IMR-90 (cell line): ENCODE measurements around the gene TAGLN3. TPM values are rescaled to one million over a fixed set of nuclear protein-coding genes. Genes with fewer than 3 reads are reported as not detected.

Experiments used
- ATAC-seq: fragments of 200-7000 bp; cut with Tn5 transposase; 2 replicates; pipeline ENCODE4 v1.9.1; 2020; ENCODE audit warnings: low read depth, mild to moderate bottlenecking, moderate library complexity
- BruUV-seq: library from RNA; stranded (reverse); fragments of 400-500 nt; replicated peaks from 2 replicates; lab custom pipeline; 2021; lab: Mats Ljungman, UMichigan
- CTCF ChIA-PET: fragments of 300-600 bp; formaldehyde crosslinking; extraction: SDS; loops from one replicate; lab custom pipeline; 2021; ENCODE audit warnings: antibody characterized with exemption; lab: Yijun Ruan, JAX
- POLR2A ChIA-PET: fragments of 300-600 bp; sonication (Branson Sonifier 250); formaldehyde crosslinking; loops from one replicate; lab custom pipeline; 2022; ENCODE audit warnings: antibody characterized with exemption; ENCODE audit not compliant: unreplicated experiment; lab: Charles Lee
- DNase-seq: peaks from one replicate; pipeline ENCODE4 v3.0.0; 2013
- H2AFZ ChIP-seq: replicated peaks from 2 replicates; pipeline ENCODE3; 2013; ENCODE audit warnings: low read length, mild to moderate bottlenecking; ENCODE audit not compliant: poor library complexity
- H2AK5ac ChIP-seq: 2 replicates; pipeline ENCODE4 v1.6.1; 2013; ENCODE audit warnings: low read depth, low read length, inconsistent platforms
- H2AK9ac ChIP-seq: replicated peaks from 2 replicates; pipeline ENCODE3; 2013; ENCODE audit warnings: mild to moderate bottlenecking, low read depth, low read length, moderate library complexity; ENCODE audit not compliant: poor library complexity
- H2BK120ac ChIP-seq: 2 replicates; pipeline ENCODE4 v1.6.1; 2013; ENCODE audit warnings: low read depth, low read length, inconsistent platforms
- H2BK15ac ChIP-seq: 3 replicates; pipeline ENCODE4 v1.6.1; 2013; ENCODE audit warnings: low read depth, low read length, inconsistent platforms
- H2BK20ac ChIP-seq: 2 replicates; pipeline ENCODE4 v1.6.1; 2013; ENCODE audit warnings: low read depth, mild to moderate bottlenecking, inconsistent platforms, low read length, moderate library complexity
- H2BK5ac ChIP-seq: 2 replicates; pipeline ENCODE4 v1.6.1; 2013; ENCODE audit warnings: mild to moderate bottlenecking, low read depth, low read length, inconsistent platforms; ENCODE audit not compliant: poor library complexity, severe bottlenecking
- H3K14ac ChIP-seq: replicated peaks from 2 replicates; pipeline ENCODE4 v1.6.1; 2013; ENCODE audit warnings: low read depth, low read length, inconsistent platforms
- H3K18ac ChIP-seq: 2 replicates; pipeline ENCODE4 v1.6.1; 2013; ENCODE audit warnings: low read depth, low read length, control low read depth
- H3K23ac ChIP-seq: 2 replicates; pipeline ENCODE4 v1.6.1; 2013; ENCODE audit warnings: low read depth, low read length, inconsistent platforms
- H3K27ac ChIP-seq: 2 replicates; pipeline ENCODE4 v1.5.1; 2013; ENCODE audit warnings: mild to moderate bottlenecking, control low read depth, low read length; ENCODE audit not compliant: insufficient read depth
- H3K27me3 ChIP-seq: 2 replicates; pipeline ENCODE4 v1.6.1; 2013; ENCODE audit warnings: low read length; ENCODE audit not compliant: control insufficient read depth, insufficient read depth
- H3K36me3 ChIP-seq: 2 replicates; pipeline ENCODE4 v1.6.1; 2013; ENCODE audit warnings: low read length, mixed read lengths; ENCODE audit not compliant: control insufficient read depth, insufficient read depth
- H3K4ac ChIP-seq: 2 replicates; pipeline ENCODE4 v1.6.1; 2013; ENCODE audit warnings: low read depth, low read length, inconsistent platforms
- H3K4me1 ChIP-seq: 2 replicates; pipeline ENCODE4 v1.6.1; 2013; ENCODE audit warnings: low read length, mixed read lengths; ENCODE audit not compliant: control insufficient read depth, insufficient read depth
- H3K4me2 ChIP-seq: 2 replicates; pipeline ENCODE4 v1.6.1; 2013; ENCODE audit warnings: low read depth, mild to moderate bottlenecking, control low read depth, low read length, moderate library complexity
- H3K4me3 ChIP-seq: 2 replicates; pipeline ENCODE4 v1.5.1; 2013; ENCODE audit warnings: low read depth, mild to moderate bottlenecking, control low read depth, low read length, moderate library complexity; ENCODE audit not compliant: insufficient read depth
- H3K56ac ChIP-seq: 2 replicates; pipeline ENCODE4 v1.6.1; 2013; ENCODE audit warnings: low read length, inconsistent platforms; ENCODE audit not compliant: insufficient read depth; ENCODE audit errors: extremely low read depth
- H3K79me1 ChIP-seq, 2 experiments: 2 replicates each; pipeline ENCODE4 v1.6.1; 2013; ENCODE audit warnings: low read length in 2 of 2, inconsistent platforms in 1 of 2, low read depth in 1 of 2
- H3K9ac ChIP-seq: 2 replicates; pipeline ENCODE4 v1.6.1; 2013; ENCODE audit warnings: low read depth, low read length, control low read depth
- H3K9me1 ChIP-seq: 2 replicates; pipeline ENCODE4 v1.6.1; 2013; ENCODE audit warnings: low read length, inconsistent platforms; ENCODE audit not compliant: insufficient read depth
- H3K9me3 ChIP-seq: 2 replicates; pipeline ENCODE4 v1.6.1; 2013; ENCODE audit warnings: low read length; ENCODE audit not compliant: control insufficient read depth, insufficient read depth
- H4K20me1 ChIP-seq: 2 replicates; pipeline ENCODE4 v1.6.1; 2013; ENCODE audit warnings: low read length, inconsistent platforms; ENCODE audit not compliant: insufficient read depth
- H4K5ac ChIP-seq: 2 replicates; pipeline ENCODE4 v1.6.1; 2013; ENCODE audit warnings: mild to moderate bottlenecking, low read depth, low read length, control low read depth
- H4K8ac ChIP-seq, 2 experiments: 2 replicates each; pipeline ENCODE4 v1.6.1; 2013; ENCODE audit warnings: low read depth in 2 of 2, low read length in 2 of 2, control low read depth in 1 of 2, inconsistent platforms in 1 of 2
- H4K91ac ChIP-seq: 2 replicates; pipeline ENCODE4 v1.6.1; 2013; ENCODE audit warnings: low read depth, low read length, inconsistent platforms; ENCODE audit not compliant: insufficient read depth
- NFE2L2 ChIP-seq: fragments of 150-350 bp; IDR thresholded peaks from 2 replicates; pipeline ENCODE4 v1.6.1; 2016; ENCODE audit warnings: low read depth, mild to moderate bottlenecking, low read length
- RAD21 ChIP-seq: IDR thresholded peaks from 2 replicates; pipeline ENCODE4 v1.6.1; 2012; ENCODE audit warnings: low read length, improper control_type of control experiment
- WGBS, 2 experiments: methylation state at CpG; one replicate each; pipeline versions ENCODE4 v1.1.5 to v1.1.7; 2013; ENCODE audit warnings: missing lambda C conversion rate in 2 of 2; ENCODE audit not compliant: insufficient read length in 1 of 2; ENCODE audit errors: extremely low coverage in 2 of 2; 5-methylcytosine and 5-hydroxymethylcytosine counted together
- dilution Hi-C: fragments of 300-500 bp; cut with HindIII; formaldehyde crosslinking; loops from one replicate; pipeline ENCODE4 v1.14.3; 2018; ENCODE audit warnings: low sequenced_read_pairs; ENCODE audit not compliant: unreplicated experiment
- in situ Hi-C: fragments of 300-500 bp; cut with MboI; formaldehyde crosslinking; loops from 3 replicates; pipeline ENCODE4 v1.14.3; 2019; ENCODE audit warnings: low sequenced_read_pairs, inconsistent platforms, mixed read lengths
- intact Hi-C: fragments of 100-400 bp; cut with micrococcal nuclease; formaldehyde crosslinking; loops from 2 replicates; pipeline ENCODE4 v1.10.0; 2022
- polyA plus RNA-seq, 3 experiments: library from polyadenylated mRNA; depleted of rRNA; stranded (reverse); fragments of >200 nt; gene quantifications; 2 replicates each; pipeline ENCODE4 v1.2.3, GENCODE V29; 2012; ENCODE audit warnings: low replicate concordance in 1 of 3
- total RNA-seq: library from RNA; depleted of rRNA; stranded (reverse); fragments of >200 nt; gene quantifications from 2 replicates; pipeline ENCODE4 v1.2.3, GENCODE V29; 2012
- TF ChIP-seq, protein P1 (sequence below): fragments of 150-350 bp; IDR thresholded peaks from 2 replicates; pipeline ENCODE4 v1.6.1; 2016; ENCODE audit warnings: low read depth, mild to moderate bottlenecking, low read length, moderate library complexity, borderline replicate concordance

The TAGLN3 gene
- total and polyA plus RNA-seq, 2 of the 4 experiments (the other 2 are of a cell fraction) = 3.2 to 7.7 TPM

DNA sequence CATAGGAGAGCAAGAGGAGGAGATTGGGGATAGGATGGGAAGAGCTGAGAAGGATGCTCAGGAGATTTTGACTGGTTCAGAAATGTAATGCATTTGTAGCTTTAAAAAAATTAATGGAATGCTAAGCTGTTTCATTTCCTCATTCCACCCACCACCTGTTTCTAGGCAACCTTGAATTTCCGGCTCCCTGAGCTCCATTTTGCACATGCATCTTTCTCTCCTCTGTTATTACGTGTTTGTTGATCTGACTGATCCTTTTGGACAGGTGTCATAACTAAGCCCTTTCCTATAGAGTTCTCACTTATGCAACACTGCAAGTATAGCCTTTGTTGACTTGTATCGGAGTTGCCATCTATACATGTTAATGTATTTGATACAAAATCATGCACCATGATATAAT, 40.1 kb downstream of the TAGLN3 start:
- dilution Hi-C loops (no loop called here), in situ Hi-C loops (no loop called here), intact Hi-C loops (no loop called here)
- Histone ChIP-seq H3K9me3 (no peaks in the 10 kb centered on the region), H3K27me3 (no peaks in the 10 kb centered on the region), H4K91ac (no peak overlapping the region), H3K4ac (no peak overlapping the region), H3K56ac (no peak overlapping the region), H3K18ac (no peak overlapping the region), H2AFZ (peak overlapping the region; percentile 55), H2AK9ac (no peak overlapping the region), H3K9me1 (no peaks in the 10 kb centered on the region), H3K36me3 (no peaks in the 10 kb centered on the region), H2BK20ac (no peak overlapping the region), H3K4me3 (no peak overlapping the region), H3K23ac (no peak overlapping the region), H4K20me1 (no peaks in the 10 kb centered on the region), H2BK5ac (no peak overlapping the region), H2BK120ac (no peak overlapping the region), H3K4me2 (no peak overlapping the region), H3K9ac (no peak overlapping the region), H4K8ac (no peak overlapping the region), H4K5ac (no peak overlapping the region), H3K4me1 (peaks cover 1% of the 10 kb centered on the region; the same call in 1 of the 2 replicates), H3K79me1 (no peaks in the 10 kb centered on the region), H3K14ac (no peak overlapping the region), H2AK5ac (no peak overlapping the region), H2BK15ac (no peak overlapping the region), H3K27ac (no peak overlapping the region)
- CTCF ChIA-PET = interaction anchor here (0.7 to 1.1 kb wide), 3 partner anchors 25 to 144 kb away, joined by 3 to 4 read pairs (median 4); no protein-coding TSS in a partner anchor
- TF ChIP-seq, protein P1, sequence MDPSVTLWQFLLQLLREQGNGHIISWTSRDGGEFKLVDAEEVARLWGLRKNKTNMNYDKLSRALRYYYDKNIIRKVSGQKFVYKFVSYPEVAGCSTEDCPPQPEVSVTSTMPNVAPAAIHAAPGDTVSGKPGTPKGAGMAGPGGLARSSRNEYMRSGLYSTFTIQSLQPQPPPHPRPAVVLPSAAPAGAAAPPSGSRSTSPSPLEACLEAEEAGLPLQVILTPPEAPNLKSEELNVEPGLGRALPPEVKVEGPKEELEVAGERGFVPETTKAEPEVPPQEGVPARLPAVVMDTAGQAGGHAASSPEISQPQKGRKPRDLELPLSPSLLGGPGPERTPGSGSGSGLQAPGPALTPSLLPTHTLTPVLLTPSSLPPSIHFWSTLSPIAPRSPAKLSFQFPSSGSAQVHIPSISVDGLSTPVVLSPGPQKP = no peak
- no peak for TF ChIP-seq NFE2L2
- TF ChIP-seq RAD21 = no peak
- no peak for ATAC-seq
- BruUV-seq = no TSS peak
- POLR2A ChIA-PET = interaction anchor here (0.6 kb wide), 1 partner anchor 330 kb away, joined by 3 read pairs; no protein-coding TSS in a partner anchor
- WGBS, 2 experiments = 67% methylated on average over 2 of the region's 3 CpGs; no CpG with 5 or more reads in 1 of the 2 experiments
- peak; percentile 22 for DNase-seq
